Sigmoid colon (tissue), 4 donors: ENCODE results near the gene GPC3.

ENCODE experiments used
- EP300 ChIP-seq, 4 donors: sonication (generic); formaldehyde crosslinking; IDR thresholded peaks; one replicate each; pipeline ENCODE4 v1.6.1; 2017; ENCODE audit warnings: antibody characterized with exemption in 4 of 4
- POLR2A ChIP-seq, 2 donors: fragments of 450-650 bp; IDR thresholded peaks; one replicate each; pipeline ENCODE4 v1.6.1; 2016; ENCODE audit warnings: antibody characterized with exemption in 2 of 2, mild to moderate bottlenecking in 2 of 2, moderate library complexity in 2 of 2
- POLR2AphosphoS5 ChIP-seq, 4 donors: sonication (generic); formaldehyde crosslinking; IDR thresholded peaks; one replicate each; pipeline ENCODE4 v1.6.1; 2017; ENCODE audit warnings: antibody characterized with exemption in 4 of 4
- TF ChIP-seq, protein P1 (sequence below), 4 experiments: fragments of 450-650 bp in 3 of 4; fragments of 200-600 bp in 1 of 4; IDR thresholded peaks; one replicate each; pipeline ENCODE4 v1.5.1; 2016 to 2019; ENCODE audit warnings: antibody characterized with exemption in 4 of 4, mild to moderate bottlenecking in 3 of 4, moderate library complexity in 2 of 4

DNA sequence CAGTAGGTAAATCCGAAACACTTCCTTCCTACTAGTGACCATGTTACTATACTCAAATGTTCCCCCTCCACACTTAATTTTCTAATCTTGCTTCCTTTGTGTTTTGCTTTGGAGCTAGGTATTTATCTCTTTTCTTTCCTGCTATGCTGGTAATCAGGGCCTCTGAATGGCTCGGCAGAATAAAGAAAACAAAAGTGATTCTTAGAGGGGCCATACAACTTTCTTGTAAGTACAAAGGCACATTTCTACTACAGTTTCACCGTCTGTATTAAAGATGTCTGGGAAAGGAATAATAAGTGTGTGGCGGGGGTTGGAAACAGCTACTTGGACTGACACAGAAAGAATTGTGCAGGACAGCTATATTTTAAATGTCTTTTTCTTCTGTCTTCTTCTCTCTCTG is 50.3 kb downstream of the GPC3 start:
- TF ChIP-seq, protein P1, sequence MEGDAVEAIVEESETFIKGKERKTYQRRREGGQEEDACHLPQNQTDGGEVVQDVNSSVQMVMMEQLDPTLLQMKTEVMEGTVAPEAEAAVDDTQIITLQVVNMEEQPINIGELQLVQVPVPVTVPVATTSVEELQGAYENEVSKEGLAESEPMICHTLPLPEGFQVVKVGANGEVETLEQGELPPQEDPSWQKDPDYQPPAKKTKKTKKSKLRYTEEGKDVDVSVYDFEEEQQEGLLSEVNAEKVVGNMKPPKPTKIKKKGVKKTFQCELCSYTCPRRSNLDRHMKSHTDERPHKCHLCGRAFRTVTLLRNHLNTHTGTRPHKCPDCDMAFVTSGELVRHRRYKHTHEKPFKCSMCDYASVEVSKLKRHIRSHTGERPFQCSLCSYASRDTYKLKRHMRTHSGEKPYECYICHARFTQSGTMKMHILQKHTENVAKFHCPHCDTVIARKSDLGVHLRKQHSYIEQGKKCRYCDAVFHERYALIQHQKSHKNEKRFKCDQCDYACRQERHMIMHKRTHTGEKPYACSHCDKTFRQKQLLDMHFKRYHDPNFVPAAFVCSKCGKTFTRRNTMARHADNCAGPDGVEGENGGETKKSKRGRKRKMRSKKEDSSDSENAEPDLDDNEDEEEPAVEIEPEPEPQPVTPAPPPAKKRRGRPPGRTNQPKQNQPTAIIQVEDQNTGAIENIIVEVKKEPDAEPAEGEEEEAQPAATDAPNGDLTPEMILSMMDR (IDR thresholded peaks at IDR 0.05), result no peak
- TF ChIP-seq POLR2A (IDR thresholded peaks at IDR 0.05) (no peak), POLR2AphosphoS5 (IDR thresholded peaks at IDR 0.05) (no peak), EP300 (IDR thresholded peaks at IDR 0.05) (no peak)
